GM12873 (cell line): ENCODE measurements around the gene CFAP99.
A peak's percentile ranks its signal among the peaks of the same experiment; 100 is the strongest.

Experiments
- CTCF ChIP-seq: IDR thresholded peaks from 2 replicates; pipeline ENCODE4 v1.5.1; 2012; ENCODE audit warnings: low read depth, mild to moderate bottlenecking, moderate library complexity, low read length, control low read depth; ENCODE audit not compliant: insufficient read depth; ENCODE audit errors: missing control alignments

CFAP99 gene

DNA sequence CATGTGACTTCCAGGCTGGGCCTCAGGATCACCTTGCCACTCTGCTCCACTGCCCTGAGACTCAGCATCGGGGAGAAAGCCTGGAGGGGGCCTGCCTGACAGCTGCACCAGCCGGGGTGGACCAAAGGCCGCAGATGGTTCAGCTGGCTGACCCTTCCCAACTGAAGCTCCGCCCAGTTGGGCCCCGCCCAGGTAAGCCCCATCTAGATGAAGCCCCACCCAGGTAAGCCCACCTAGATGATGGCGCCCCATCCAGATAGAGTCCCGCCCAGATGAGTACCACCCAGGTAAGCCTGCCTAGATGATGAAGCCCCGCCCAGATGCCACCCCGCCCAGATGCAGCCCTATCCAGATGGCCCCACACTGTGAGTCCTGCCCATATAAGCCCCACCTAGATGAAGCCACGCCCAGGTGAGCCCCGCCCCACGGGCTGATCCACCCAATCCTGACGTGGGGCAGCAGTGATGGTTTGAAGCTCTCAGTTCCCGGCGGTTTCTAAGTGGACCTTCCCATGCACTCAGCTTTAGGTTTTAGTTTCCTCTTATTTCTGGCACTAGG, 10.3 kb upstream of the CFAP99 start:
- TF ChIP-seq CTCF, result no peak

DNA sequence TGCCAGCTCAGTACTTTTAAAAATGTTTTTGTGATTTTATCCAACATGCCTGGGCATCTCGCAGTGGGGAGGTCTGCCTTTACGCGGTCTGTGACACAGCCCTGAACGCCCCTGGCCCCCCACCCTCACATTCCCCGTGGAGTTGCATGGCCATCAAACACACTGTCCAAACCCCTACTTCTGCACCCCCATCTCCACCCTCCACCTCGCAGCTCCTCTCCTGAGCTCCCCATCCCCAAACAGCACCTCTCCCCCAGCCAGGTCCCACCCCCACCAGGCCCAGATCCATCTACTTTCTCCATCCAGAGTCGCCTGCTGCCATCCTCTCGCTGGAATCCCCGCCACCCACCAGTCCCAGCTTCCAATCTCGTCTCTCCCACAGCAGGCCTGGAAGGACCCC, 9.8 kb upstream of the CFAP99 start:
- no peak for TF ChIP-seq CTCF

- TF ChIP-seq CTCF, result no peak
Measured at GRCh38 chr4:2409381-2409783, 9.4 kb upstream of the CFAP99 start.

DNA sequence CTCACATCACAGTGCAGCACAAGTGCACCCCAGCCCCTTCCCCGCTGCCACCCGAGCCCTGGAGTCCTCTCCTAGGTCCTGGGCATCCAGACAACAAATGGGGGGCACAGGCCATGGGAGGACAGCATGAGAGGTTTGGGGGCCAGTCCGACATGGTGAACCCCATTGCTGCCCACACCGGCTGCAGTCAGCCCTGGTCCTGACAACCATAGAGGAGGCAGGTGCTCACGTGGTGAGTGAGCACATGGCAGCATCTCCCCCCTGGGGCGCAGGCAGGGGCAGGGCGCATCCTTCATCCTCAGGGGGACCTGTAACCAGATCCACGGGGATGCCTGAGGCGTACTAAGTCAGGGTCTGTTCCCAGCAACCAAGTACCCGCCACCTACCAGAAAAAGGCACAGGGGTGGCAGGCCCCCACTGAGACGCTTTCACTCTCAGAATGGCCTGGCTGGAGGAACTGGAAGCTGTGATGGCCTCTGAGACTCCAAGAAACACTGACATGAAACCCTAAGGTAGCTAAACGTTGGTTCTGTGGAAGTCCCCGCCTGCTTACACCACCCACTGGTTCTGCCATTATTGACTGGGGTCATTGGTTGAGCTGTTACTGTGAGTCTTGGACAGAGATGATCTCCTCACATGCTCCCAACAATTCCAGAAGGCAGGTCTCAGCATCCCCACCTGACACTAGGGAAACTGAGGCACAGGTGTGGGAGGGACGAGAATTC, 6.8 kb upstream of the CFAP99 start:
- TF ChIP-seq CTCF, result no peak

GRCh38 chr4:2412534-2412884, 6.2 kb upstream of the CFAP99 start:
- no peak for TF ChIP-seq CTCF

GRCh38 chr4:2412885-2413716, 5.7 kb upstream of the CFAP99 start:
- TF ChIP-seq CTCF, result peak; percentile 35

- no peak for TF ChIP-seq CTCF
Measured at GRCh38 chr4:2413821-2414610, 4.7 kb upstream of the CFAP99 start.
